NCI-H510A treated with DMSO at 0.1 percent for 48 hours (cell line): ENCODE data around the gene ELANE.
"Not testable (repeated sequence)": the region's sequence is repeated elsewhere in the genome, so short reads cannot be mapped to it uniquely, and the experiment has no call there.

Experiments used
- DNase-seq: peaks from one replicate; lab custom pipeline; 2025; lab: John Stamatoyannopoulos, UW

ELANE gene

DNA sequence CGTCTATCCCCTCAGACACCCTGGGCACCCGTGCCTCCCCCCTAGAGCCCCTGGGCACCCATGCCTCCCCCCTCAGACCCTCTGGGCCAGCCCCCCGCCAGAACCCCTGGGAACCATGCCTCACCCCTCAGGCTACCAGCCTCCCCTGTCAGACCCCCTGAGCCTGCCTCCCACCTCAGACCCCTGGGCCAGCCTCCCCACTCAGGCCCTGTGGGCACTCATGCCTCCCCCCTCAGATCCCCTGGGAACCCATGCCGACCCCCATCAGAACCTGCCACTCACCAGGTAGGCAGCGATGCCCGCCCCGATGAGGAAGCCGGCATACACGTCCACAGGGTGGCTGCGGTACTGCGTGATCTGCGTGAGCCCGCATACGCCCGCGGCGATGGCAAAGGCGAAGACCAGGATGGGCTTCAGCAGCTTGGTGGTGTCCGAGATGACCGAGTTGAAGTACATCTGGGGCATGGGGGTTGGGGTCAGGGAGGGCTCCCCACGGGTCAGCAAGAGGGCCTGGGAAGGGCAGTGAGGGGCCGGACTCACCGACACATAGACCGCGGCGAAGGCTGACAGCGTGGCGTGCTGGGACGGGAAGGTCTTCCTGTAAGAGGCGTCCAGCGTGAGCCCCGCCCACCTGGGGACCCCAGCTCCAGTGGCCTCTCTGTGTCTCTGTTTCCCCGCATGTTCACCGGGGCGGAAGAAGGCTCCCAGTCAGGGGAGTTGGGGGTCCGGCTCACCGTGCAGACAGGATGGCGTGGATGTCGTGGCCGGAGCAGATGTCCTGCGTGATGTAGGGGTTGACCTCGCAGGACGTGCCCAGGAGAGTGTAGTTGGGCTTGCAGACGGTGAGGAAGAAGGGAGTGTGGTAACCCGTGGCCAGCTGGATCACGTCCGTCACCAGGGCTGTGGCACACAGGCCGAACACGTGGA, 37.7 kb upstream of the ELANE start:
- no peak for DNase-seq

DNA sequence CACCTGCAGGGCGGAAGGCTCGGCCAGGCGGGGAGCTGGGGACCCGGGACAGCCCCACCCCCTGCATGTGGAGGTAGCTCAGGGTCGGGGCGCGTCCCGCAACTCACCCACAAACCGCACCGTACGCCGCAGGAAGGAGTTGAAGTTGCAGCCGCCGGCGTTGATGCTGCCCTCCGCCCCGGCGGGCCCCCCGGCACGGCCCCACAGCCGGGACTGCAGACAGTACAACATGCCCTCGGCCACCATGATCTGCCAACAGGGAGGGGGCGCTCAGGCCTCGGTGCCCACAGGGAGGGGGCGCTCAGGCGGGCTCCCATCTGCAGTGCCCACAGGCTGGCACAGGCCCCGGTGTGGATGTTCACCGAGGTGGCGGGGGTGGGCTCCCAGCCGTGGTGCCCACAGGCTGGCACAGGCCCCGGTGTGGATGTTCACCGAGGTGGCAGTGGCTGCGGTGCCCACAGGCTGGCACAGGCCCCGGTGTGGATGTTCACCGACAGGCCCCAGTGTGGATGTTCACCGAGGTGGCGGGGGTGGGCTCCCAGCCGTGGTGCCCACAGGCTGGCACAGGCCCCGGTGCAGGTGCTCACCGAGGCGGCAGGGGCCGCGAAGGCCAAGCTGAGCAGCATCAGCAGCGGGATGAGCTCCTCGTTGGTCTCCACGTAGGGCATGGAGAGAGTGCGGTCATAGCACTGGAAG, 36.9 kb upstream of the ELANE start:
- no peak for DNase-seq

GRCh38 chr19:815775-816499, 36.2 kb upstream of the ELANE start:
- no peak for DNase-seq

DNA sequence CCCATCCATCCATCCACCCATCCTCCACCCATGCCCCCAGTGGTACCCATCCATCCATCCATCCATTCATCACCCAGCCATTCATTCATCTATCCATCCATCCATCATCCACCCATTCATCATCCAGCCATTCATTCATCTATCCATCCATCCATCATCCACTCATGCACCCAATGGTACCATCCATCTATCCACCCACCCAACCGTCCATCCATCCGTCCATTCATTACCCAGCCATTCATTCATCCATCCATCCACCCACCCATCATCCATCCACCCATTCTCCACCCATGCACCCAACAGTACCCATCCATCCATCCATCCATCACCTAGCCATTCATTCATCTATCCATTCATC, 35.6 kb upstream of the ELANE start:
- DNase-seq = no peak

DNA sequence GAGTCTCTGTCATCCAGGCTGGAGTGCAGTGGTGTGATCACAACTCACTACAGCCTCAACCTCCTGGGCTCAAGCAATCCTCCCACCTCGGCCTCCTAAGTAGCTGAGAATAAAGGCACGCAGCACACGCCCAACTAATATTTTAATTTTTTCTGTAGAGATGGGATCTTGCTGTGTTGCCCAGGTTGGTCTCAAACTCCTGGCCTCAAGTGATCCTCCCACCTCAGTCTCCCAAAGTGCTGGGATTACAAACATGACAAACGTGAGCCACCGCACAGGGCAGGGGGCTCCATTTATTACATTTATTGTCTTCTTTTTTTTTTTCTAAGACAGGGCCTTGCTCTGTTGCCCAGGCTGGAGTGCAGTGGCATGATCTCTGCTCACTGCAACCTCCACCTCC, 31.9 kb upstream of the ELANE start:
- not testable (repeated sequence) for DNase-seq

DNA sequence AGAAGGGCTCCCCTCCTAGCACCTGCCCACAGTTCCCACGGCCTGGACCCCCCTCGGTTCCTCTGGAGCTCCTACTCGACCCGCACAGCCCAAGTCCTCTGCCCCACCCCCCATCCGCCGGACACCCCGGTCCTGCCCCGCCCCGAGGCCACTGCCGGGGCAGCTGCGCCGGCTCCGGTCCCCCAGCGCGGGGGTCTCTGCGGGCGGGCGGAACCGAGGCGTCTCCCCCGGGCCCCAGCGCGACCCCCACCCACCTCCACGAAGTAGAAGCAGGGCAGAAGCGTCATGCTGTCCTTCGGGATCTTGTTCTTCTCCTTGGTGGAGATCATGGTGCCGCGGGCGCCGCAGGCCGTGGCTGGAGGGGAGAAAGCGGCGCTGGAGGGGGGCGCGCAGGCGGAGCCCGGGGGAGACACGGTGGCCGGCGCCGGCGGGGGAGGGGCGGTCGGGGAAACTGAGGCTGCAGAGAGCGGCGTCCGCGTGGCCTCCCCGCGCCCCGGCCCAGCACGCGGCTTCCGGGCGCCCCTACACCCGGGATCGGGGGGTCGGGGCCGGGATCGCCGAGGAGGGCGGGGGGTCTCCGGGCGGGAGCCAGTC, 30.8 kb upstream of the ELANE start:
- DNase-seq = no peak

DNA sequence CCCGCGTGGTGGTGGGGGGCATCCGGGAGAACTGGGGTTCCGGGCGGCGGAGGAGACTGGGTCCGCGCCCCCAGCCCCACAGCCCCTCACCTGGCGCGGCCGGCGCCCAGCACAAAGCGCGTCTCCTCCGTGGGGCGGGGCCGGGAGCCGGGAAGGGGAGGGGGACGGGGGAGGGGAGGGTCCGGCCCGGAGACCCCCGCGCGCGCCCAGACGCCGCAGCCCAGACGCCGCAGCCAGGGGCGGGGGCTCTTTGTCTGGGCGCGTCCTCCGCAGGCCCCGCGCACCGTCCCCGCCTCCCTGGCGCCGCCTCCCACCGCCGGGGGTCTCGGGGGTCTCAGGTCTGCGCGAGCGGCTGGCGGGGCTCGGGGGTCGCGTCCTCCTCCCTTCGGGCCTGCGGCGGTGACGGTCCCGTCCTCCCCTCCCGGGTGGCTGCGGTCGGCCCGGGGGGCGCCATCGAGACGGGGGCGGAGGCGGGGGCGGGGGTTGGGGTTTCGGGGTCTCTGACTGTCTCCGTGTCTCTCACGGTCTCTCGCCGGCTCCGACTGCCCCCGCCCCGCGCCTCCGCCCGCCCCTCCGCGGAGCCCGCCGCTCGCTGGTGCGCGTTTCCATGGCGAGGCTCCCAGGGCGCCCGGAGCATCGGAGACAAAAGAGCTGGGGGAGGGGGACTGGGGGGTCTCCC, 30.1 kb upstream of the ELANE start, which contains the start of gene PLPPR3:
PLPPR3 (minus strand) TSS at position 131 of the 679 bp plus-strand sequence. CDS start 396 bp downstream, outside the sequence.
- no peak for DNase-seq

GRCh38 chr19:823565-824121, 28.5 kb upstream of the ELANE start:
- DNase-seq = no peak

GRCh38 chr19:824885-825284, 27.2 kb upstream of the ELANE start:
- no peak for DNase-seq

- no peak for DNase-seq
Observed at GRCh38 chr19:825897-826644, 26.0 kb upstream of the ELANE start.

- DNase-seq = no peak
Observed at GRCh38 chr19:827314-827709, 24.8 kb upstream of the ELANE start.

DNA sequence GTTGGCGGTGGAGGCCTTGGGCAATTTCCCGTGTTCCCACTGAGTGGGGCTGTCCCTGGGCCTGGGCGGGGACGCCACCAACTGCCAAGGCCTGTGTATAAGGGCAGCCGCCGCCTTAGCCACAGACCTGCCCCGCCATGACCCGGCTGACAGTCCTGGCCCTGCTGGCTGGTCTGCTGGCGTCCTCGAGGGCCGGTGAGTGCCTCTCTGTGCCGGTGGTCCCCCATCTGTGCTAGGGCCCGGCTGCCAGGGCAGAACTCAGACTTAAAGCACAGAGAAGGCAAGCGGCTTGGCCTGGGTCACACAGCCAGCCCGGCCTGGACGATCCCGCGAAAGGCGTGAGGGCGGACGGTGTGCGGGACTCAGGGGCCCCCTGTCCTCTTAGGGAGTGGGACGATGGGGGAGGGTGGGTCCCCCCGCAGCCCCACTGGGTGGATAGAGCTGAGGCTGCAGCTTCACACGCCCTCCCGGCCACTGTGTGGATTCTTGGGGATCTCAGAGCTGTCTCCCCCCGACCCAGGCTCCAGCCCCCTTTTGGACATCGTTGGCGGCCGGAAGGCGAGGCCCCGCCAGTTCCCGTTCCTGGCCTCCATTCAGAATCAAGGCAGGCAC, 24.3 kb upstream of the ELANE start, which contains the start of gene AZU1:
AZU1 (plus strand) TSS at position 128 of the 612 bp plus-strand sequence; CDS start at position 138, 10 bp downstream.
- no peak for DNase-seq

- no peak for DNase-seq
Observed at GRCh38 chr19:829129-829758, 22.9 kb upstream of the ELANE start.

DNA sequence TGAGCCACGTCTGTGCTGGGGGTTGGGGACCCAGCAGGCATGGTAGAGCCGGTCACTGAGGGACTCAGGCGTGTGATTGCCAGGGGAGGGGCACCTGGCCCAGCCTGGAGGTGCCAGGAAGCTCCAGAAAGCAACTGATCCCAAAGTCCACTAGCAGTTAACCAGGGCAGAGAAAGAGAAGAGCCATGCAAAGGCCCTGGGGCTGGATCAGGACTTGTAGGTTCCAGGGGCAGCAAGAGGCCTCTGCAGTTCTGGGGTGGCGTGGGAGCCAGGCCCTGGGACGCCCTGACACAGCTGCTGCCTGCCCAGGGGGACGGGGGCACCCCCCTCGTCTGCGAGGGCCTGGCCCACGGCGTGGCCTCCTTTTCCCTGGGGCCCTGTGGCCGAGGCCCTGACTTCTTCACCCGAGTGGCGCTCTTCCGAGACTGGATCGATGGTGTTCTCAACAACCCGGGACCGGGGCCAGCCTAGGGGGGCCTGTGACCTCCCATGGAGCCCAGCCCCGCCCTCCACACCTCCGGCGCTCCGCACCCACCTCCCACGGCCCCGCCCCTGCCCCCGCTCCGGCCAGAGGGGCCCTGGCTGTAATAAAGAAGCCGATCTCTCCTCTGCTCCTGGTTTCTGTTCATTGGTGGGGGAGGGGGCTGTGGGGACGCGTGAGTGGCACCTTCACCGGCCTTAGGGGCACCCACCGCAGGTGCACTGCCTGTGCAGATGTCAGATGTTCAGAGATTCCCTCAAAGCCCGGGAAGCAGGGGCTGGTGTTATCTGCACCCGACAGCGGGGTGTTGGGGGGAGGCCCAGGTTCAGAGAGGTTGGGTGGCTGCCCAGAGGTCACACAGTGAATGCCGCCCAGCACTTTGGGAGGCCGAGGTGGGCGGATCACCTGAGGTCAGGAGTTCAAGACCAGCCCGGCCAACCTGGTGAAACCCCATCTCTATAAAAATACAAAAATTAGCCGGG, 20.4 kb upstream of the ELANE start:
- no peak for DNase-seq

DNA sequence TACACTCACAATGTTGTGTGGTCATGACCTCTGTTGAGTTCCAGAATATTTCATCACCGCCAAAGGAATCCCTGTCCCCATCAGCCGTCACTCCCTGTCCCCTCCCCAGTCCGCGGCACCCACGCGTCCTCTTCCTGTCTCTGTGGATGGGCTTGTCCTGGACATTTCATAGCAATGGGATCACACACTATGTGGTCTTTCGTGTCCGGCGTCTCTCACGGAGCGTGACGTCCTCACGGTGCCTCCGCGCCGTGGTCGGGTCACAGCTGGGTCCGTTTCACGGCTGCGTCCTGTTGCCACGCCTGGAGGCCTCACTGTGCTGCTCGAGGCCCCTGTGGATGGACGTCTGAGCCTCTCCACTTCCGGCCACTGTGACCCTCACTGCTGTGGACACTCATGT, 17.9 kb upstream of the ELANE start:
- DNase-seq = no peak

- no peak for DNase-seq
Observed at GRCh38 chr19:835210-835810, 16.8 kb upstream of the ELANE start.

- DNase-seq = no peak
Observed at GRCh38 chr19:840519-841206, 11.4 kb upstream of the ELANE start, which contains the start of gene PRTN3. TSS of gene PRTN3 (plus strand) at chr19:840999. CDS start at chr19:841009, 10 bp downstream.
